Stomach (tissue), 4 donors: ENCODE results near the gene ABLIM3.

ENCODE experiments used
- CTCF ChIP-seq, 7 experiments: fragments of 450-650 bp in 4 of 7; fragments of 200-600 bp in 3 of 7; sonication (generic) in 3 of 7; IDR thresholded peaks; one replicate each; pipeline ENCODE4 v1.5.1; 2016 to 2019; ENCODE audit warnings: antibody characterized with exemption in 7 of 7, control low read depth in 2 of 7, mild to moderate bottlenecking in 1 of 7
- POLR2A ChIP-seq, 4 donors: fragments of 450-650 bp; IDR thresholded peaks; one replicate each; pipeline ENCODE4 v1.6.1; 2016; ENCODE audit warnings: antibody characterized with exemption in 4 of 4, control low read depth in 2 of 4, mild to moderate bottlenecking in 1 of 4, moderate library complexity in 1 of 4

- TF ChIP-seq CTCF (IDR thresholded peaks at IDR 0.05) (no peak), POLR2A (IDR thresholded peaks at IDR 0.05) (no peak)
Measured at GRCh38 chr5:149271716-149272563, 130.6 kb downstream of the ABLIM3 start, which contains the start of gene AFAP1L1.
